Muscle of arm (tissue), 12 donors: Measurements from ENCODE around the gene MCEE. TPM values are rescaled to one million over a fixed set of nuclear protein-coding genes. Genes with fewer than 3 reads are reported as not detected.
A peak's percentile ranks its signal among the peaks of the same experiment; 100 is the strongest.
"Not testable (repeated sequence)": the region's sequence is repeated elsewhere in the genome, so short reads cannot be mapped to it uniquely, and the experiment has no call there.

Experiments used
- DNase-seq: peaks from one replicate; pipeline ENCODE4 v3.0.0-alpha.2; 2013
- polyA plus RNA-seq, 12 donors: library from polyadenylated mRNA; unstranded; fragments of 120-200 nt; gene quantifications; one replicate each; pipeline ENCODE4 v1.2.1, GENCODE V29; 2013; ENCODE audit not compliant: insufficient read length in 12 of 12

MCEE gene
- polyA plus RNA-seq, 12 donors: 19.6 to 32.1 (median 25.9) TPM; not detected in 1

- not testable (repeated sequence) for DNase-seq
Measured at GRCh38 chr2:71085325-71086003, 44.6 kb downstream of the MCEE start.

- DNase-seq: not testable (repeated sequence)
Measured at GRCh38 chr2:71083752-71084312, 46.2 kb downstream of the MCEE start.

- not testable (repeated sequence) for DNase-seq
Measured at GRCh38 chr2:71083297-71083696, 46.7 kb downstream of the MCEE start.

- no peak for DNase-seq
Measured at GRCh38 chr2:71082402-71083252, 47.4 kb downstream of the MCEE start.

- no peak for DNase-seq
Measured at GRCh38 chr2:71078624-71079023, 51.4 kb downstream of the MCEE start.

- no peak for DNase-seq
Measured at GRCh38 chr2:71074893-71075395, 55.1 kb downstream of the MCEE start.

- no peak for DNase-seq
Measured at GRCh38 chr2:71073475-71073874, 56.6 kb downstream of the MCEE start.

GRCh38 chr2:71072492-71072891 is 57.5 kb downstream of the MCEE start:
- no peak for DNase-seq

GRCh38 chr2:71071681-71072398 is 58.2 kb downstream of the MCEE start:
- DNase-seq: peak; percentile 41

DNA sequence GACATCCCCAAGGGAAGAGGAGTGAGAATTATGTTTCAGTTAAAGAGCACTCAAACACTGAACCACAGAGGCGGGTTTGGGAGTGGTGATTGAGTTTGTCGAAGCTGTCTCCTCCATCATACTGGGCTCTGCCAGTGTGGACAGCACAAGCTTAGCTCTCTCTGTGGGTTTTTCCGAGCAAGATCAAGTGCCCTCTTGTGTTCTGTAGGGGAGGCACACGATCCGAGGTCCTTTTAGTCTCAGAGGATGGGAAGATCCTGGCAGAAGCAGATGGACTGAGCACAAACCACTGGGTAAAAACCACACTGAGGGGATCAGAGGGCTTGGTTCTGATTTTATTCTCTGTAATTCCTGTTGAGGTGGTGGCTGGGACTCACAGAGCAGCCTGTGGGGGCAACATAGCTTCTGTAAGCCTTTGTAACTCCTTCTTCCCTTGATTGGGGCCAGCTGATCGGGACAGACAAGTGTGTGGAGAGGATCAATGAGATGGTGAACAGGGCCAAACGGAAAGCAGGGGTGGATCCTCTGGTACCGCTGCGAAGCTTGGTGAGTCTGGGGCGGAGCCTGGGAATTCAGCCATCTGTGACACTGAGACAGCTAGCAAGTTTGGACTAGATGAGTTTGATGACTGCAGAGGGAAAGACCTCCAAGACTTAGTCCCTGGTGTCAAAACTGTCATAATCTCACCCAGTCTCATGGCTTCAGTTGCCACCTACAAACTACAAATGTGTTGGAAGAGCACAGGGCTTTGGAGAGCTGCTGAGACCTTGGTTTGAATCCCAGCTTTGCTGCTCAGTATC is 59.5 kb downstream of the MCEE start:
- DNase-seq: no peak

DNA sequence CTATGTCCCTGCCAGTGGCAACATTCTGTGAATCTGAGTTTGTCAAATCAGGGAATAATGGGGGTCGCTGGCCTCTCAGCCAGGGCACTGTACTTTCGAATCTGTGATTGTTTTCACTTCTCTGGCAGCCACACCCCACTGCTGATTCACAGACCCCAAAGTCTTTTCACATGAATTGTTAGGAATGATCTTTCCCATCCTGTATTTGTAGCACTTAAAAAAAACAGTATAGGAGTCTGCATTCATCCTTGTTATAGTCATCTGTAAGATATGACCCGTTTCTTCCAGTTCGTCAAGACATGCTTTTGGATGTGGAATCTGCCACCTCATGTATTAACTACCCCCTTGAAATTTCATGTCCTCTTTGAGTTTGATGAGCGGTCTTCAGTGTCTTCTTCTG is 60.7 kb downstream of the MCEE start:
- DNase-seq: no peak

GRCh38 chr2:71068218-71069035 is 61.6 kb downstream of the MCEE start, which contains the start of gene NAGK:
TSS of gene NAGK (plus strand) at chr2:71068648. CDS start at chr2:71068684, 36 bp downstream.
- DNase-seq: peak; percentile 98

DNA sequence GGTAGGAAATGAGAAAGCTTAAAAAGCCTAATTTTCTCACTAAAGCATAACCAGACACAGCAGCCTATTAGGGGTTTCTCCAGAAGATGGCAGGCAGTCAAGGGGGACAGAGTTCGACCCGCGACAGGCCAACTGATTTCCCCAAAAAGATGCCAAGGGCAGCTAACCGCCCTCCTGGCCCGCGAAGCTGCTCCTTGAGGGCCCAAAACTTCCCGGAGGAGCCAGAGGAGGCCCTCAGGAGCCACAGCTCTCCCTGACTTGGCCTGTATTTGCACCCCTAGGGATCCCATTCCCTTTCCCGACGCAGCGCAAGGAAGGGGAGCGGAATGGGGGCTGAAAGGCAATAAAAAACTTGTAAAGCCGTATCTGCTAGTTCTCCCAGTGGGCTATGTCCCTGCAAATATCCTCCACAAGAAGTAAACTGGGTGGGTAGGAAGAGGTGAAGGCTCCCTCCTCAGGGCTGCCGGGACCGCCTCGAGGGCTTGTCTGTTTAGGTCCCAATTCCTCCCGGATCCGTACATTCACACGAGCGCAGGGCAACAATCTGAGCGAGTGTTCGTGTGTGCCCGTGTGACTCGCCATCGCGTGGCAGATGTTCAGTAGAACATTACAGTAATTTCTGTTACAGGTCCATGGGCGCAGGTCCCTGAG is 62.3 kb downstream of the MCEE start:
- no peak for DNase-seq

DNA sequence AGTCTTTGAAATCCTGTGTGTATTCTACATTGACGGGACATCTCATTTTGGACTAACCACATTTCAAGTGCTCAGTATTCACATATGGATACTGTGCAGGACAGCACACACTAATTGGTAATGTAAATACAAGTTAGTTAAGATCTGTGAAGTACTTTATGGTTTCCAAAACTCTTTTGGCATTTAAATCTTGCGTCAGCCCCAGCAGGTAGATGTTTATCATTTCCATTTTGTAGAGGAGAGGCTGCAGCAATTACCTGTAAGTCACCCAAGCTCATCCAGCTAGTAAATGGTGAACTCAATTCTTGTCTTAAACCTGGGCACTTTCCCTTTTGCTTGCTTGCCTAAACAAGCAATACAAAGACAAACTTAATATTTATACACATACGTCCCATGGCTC is 63.2 kb downstream of the MCEE start:
- no peak for DNase-seq

DNA sequence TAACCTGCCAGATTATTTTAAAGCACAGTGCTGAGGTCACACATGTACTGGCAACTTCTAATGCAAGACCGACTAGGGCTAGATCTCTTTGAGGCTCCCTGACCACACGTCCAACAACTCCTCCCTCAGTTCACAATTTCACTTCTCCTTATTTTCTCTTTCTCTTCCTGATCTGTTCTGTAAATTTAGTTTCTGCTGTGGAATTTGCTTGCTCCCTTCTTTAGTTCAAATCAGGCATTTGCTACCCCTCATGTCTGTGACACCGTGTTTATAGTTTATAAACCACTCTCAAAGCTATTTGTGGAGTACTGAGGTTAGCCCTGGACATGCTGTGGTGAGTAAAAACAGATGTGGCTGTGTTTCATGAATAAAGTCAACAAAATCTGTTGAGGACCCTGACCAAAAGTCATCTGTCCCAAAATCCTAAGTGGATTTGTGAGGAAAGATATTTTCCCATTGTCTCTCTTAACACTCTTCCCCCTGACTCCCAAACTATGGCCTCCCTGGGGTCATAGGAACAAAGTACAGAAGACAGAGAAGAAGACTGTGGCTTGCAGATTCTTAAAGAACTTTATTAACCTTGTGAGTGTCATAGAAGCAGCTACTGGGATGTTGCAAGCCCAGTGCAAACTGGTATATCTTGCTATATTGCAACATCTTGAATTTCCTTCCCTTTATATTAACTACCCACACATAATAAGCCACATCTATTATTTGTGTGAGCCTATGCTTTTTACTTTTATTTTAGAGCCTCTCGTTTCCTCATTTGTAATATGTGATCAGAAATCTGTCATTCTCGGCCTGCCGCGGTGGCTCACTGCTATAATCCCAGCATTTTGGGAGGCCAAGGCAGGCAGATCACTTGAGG is 65.0 kb downstream of the MCEE start:
- DNase-seq: no peak

- no peak for DNase-seq
Measured at GRCh38 chr2:71064110-71064611, 65.9 kb downstream of the MCEE start.

DNA sequence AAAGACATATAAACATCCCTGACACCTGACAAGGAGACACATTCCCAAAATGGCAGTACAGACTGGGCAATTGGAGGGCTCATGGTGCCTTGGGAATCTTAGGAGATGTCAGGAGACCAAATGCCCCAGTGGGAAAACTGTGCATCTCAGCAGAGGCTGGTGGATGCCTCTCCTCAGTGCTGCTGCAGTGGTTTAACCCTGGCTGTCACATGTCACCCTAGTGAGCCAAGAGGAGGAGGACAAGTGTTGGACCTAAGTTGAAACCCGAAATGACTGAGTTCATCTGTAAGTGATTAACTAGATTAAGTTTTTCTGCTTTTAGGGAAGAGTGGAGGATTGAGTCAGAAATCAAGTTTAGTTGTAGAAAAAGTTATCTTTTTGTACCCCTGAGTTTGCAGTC is 66.8 kb downstream of the MCEE start:
- no peak for DNase-seq

DNA sequence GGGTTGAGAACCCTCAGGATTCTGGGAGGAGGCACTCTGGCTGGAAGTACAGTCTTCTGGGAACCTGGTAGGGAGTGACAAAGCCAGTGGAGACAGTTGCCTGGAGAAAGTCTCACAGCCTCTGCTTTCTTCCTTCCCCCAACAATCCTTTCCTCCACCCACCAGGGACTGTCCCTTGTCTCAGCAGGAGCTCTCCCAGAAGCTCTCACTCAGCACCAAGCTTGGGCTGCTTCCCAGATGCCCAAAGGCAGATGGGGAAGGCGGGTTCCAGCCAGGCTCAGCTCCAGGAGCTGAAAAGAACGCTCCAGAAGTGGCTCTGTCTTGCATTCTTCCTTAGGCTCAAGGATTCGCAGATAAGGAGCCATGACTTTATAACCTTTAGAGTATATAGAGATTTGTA is 69.2 kb downstream of the MCEE start:
- no peak for DNase-seq
